Measurements from ENCODE around the gene CTSA.
"Not testable (repeated sequence)": the region's sequence is repeated elsewhere in the genome, so short reads cannot be mapped to it uniquely, and the experiment has no call there.

CTSA gene

DNA sequence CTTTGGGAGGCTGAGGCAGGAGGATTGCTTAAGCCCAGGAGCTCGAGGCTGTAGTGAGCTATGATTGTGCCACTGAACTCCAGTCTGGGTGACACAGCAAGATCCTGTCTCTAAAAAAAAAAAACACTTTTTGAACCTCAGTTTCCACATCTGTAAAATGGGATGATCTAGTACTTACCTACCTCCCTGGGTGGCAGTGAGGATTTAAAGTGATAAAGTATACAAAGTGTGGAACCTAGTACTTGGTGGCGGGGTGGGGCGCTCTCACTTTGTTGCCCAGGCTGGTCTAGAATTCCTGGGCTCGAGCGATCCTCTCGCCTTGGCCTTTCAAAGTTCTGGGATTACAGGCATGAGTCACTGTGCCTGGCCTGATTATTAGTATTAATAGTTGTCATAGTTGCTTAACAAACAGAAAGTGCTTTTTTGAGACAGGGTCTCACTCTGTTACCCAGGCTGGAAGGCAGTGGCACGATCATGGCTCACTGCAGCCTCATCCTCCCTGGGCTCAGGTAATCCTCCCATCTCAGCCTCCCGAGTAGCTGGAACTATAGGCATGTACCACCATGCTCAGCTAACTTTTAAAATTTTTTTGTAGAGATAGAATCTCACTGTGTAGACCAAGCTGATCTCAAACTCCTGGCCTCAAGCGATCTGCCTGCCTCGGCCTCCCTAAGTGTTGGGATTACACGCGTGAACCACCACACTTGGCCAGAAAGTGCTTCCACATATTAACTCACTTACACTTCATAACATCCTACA is 27.8 kb downstream of the CTSA start:
- DNase-seq: no peak

GRCh38 chr20:45919542-45920399 is 28.6 kb downstream of the CTSA start:
- DNase-seq: peak; percentile 39 to 42 (median 41)

- DNase-seq: peak; percentile 88 to 93 (median 92)
Observed at GRCh38 chr20:45920462-45921336, 29.6 kb downstream of the CTSA start.

DNA sequence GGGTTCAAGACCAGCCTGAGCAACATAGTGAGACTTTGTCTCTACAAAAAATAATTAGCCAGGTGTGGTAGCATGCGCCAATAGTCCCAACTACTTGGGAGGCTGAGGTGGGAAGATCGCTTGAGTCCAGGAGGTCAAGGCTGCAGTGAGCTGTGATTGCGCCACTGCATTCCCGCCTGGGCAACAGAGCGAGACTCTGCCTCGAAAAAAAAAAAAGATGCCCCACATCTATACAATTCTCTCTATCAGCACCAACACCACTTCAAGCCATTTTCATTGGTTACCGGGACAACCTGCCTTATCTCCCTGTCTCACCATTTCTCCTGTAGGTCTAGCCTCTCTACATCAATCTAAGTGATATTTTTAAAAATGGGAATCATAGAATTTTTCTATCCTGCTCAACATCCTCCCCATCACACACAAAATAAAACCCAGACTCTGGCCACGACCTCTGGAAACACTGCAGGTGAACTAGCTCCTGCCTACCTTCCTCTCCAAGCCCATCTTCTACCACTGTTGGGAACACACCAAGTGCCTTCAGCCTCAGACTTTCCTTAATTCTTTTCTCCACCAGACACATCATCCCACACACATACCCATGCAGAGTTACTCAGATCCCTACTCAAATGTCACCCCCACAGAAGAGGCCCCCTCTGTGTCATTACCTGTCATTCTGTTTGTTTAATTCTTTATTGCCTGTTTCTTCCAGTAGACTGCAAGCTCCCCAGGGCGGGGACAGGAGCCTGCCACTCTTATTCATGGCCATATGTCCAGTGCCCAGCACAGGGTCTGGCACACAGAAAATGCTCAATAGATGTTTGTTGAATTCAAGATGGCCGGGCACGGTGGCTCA is 30.4 kb downstream of the CTSA start:
- DNase-seq: no peak

GRCh38 chr20:45924391-45925261 is 33.5 kb downstream of the CTSA start:
- peak; percentile 59 to 73 (median 70) for DNase-seq

- DNase-seq: no peak
Observed at GRCh38 chr20:45925821-45926506, 34.8 kb downstream of the CTSA start.

GRCh38 chr20:45926731-45927070 is 35.6 kb downstream of the CTSA start:
- DNase-seq: no peak

DNA sequence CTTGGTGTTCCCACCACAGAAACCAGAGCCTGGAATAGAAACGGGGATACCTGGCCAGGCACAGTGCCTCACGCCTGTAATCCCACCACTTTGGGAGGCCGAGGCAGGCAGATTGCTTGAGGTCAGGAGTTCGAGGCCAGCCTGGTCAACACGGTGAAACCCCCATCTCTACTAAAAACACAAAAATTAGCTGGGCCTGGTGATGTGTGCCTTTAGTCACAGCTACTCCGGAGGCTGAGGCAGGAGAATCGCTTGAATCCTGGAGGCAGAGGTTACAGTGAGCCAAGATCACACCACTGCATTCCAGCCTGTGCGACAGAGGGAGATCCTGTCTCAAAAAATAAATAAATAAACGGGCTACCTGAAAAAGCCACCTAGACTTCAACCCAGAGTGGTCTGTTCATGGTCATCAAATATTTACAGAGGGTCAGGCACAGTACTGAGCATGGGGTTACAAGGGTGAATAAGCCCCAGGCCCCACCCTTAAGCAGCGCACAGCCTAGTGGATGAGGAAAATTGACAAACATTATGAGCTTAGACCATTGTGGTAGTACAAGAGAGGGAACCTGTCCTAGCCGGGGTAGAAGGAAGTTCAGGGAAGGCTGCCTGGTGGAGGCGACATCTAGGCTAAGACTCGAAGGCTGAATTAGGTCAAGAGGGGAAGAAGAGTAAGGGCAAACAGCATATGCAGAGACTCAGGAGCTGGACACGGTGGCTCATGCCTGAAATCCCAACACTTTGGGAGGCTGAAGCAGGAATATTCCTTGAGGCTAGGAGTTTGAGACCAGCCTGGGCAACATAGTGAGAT is 36.1 kb downstream of the CTSA start:
- no peak for DNase-seq

GRCh38 chr20:45931680-45932079 is 40.5 kb downstream of the CTSA start:
- not testable (repeated sequence) for DNase-seq

DNA sequence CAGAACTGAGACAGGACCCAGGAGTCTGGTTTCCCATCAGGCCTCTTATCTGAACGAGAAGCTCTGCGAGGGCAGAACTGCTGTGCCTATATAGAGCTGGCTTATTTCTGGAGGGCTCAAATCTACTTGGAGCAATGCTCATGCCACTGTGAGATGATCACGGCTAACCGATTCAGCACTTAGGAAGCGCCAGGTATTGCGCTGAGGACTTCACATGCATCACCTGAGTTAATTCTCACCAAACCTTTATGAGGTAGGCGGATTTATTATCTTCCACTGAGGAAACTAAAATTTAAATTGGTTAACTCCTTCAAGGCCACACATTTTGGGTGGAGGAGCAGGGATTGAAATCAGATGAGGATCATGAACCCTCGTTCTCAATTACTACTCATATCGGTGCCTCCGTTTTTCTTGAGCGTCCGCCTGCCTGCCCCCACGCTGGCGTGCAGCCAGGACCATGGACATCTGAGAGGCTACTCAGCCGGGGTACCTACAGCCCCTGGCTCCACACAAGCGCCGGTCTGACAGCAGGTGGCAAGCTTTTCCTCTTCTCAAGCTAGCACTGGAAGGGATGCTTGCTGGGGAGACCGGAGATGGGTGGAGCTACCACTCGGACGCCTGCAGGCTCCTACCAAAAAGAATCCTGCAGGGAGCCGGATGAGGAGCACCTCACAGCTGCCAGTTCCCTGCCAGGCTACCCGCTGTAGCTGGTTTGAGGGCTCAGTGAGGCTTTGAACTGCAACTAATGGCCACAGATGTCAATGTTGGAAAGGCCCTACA is 42.3 kb downstream of the CTSA start:
- peak; percentile 51 to 67 (median 61) for DNase-seq

DNA sequence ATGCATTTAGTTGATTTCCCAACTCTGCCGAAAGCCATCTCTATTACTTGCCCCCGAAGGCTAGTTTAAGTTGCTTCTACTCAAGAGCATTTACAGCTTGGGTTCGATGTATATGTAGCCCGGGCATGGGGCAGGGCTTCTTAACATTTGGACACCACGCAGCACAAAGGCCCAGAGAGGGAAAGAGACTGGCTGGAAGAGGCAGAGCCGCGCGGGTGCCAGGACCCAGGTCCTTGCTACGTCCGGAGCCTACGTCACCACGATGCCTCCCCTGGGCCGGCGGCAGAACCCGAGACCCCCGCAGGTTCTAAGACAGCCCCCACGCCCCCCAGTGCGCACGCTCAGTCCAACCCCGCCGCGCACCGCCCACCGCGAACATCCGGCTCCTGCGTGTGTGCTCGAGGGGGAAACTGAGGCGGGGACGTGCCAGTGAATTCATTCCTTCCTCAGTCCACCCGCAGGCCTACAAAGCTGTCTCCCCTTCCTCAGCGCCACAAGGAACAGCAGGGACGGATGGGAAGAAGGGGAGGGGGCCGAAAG is 43.0 kb downstream of the CTSA start:
- DNase-seq: peak; percentile 26 to 55 (median 29)

- DNase-seq: peak; percentile 99 to 100 (median 100)
Observed at GRCh38 chr20:45934586-45935415, 43.7 kb downstream of the CTSA start, which contains the start of gene PCIF1. TSS of gene PCIF1 (plus strand) at chr20:45934683. CDS start at chr20:45939000, 4,317 bp downstream.

DNA sequence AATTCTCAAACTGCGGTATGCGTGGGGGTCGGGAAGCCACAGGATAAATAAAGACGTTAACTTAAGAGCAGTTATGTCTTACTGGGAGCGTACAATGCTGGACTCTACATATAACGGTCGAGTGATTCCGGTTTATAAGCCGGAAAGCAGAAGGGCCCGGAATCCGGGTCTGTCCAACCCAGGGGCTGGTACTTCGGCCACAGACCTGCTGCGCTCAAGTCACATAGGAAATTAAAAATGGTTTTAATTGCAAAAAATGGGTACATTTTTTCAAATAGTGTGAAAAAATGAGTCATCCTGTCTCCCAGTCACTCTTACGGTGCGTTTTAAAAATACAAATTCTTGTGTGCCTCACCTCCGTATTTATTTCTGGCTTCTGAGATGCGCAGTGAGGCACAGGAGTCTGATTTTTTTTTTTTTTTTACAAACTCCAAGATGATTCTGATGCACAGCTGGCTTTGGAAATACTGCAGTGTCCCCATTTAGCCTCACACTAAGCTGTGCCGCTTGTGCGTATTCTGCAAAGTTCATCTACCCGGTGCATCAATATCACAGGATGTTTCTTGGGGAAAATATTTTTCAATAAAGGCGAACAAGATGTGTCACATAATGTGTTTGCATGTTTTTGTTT is 44.4 kb downstream of the CTSA start:
- DNase-seq: no peak

GRCh38 chr20:45937765-45938164 is 46.6 kb downstream of the CTSA start:
- peak in 1 of 3 donors; percentile 31 for DNase-seq

- DNase-seq: no peak
Observed at GRCh38 chr20:45938727-45939438, 47.7 kb downstream of the CTSA start.

DNA sequence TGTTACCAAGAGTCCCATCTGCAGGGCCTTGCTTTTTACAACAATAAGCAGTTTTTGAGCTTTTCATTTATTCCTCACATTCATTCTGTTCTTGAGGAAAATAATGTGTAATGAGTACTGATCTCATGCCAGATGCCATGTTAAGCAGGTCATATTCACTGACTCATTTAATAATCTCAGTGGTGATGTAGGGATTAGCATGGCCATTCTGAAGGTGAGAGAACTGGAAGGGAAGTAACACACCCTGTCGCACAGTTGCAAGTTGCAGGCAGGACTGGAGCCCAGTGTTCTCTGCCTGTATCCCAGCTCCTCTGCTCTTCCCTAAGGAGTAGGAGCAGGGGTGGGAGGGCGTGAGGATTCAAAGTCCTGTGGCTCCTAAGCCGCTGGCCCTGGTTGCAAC is 48.9 kb downstream of the CTSA start:
- no peak for DNase-seq

Data from suppressor macrophage treated with lipopolysaccharide for 1 hour (primary cell).